ENCODE measurements around the gene CCDC74B. TPM values are rescaled to one million over a fixed set of nuclear protein-coding genes. Genes with fewer than 3 reads are reported as not detected.
"Not testable (repeated sequence)": the region's sequence is repeated elsewhere in the genome, so short reads cannot be mapped to it uniquely, and the experiment has no call there.

The CCDC74B gene
- total and polyA plus RNA-seq, 2 donors = 2.9 to 7.1 TPM

GRCh38 chr2:130154773-130155765 lies 10.2 kb upstream of the CCDC74B start:
- Histone ChIP-seq H3K36me3 (ENCODE audit: control insufficient read depth in 2 of 2, insufficient read depth in 2 of 2, low read length in 1 of 2) (peaks cover 27 to 58% of the 10 kb centered on the region in 2 donors), H3K27ac (ENCODE audit: low read depth in 1 of 2, low read length in 1 of 2) (no peak overlapping the region), H3K27me3 (ENCODE audit: control insufficient read depth in 2 of 2, insufficient read depth in 1 of 2, low read length in 1 of 2) (no peaks in the 10 kb centered on the region), H3K4me1 (ENCODE audit: control insufficient read depth in 2 of 2, insufficient read depth in 2 of 2, low read length in 2 of 2) (no peaks in the 10 kb centered on the region), H3K4me3 (ENCODE audit: low read length in 2 of 2) (no peak overlapping the region), H3K9me3 (ENCODE audit: control insufficient read depth in 2 of 2, insufficient read depth in 1 of 2, low read length in 1 of 2) (no peaks in the 10 kb centered on the region)
- DNase-seq (ENCODE audit: low read depth in 6 of 9, low spot score in 9 of 9) = no peak
- 98% methylated on average over 29 of the region's 29 CpGs for WGBS

GRCh38 chr2:130154423-130154770 lies 9.5 kb upstream of the CCDC74B start:
- not testable (repeated sequence) for H3K9me3 ChIP-seq (ENCODE audit: control insufficient read depth in 2 of 2, insufficient read depth in 1 of 2, low read length in 1 of 2); DNase-seq (ENCODE audit: low read depth in 6 of 9, low spot score in 9 of 9); H3K4me1 ChIP-seq (ENCODE audit: control insufficient read depth in 2 of 2, insufficient read depth in 2 of 2, low read length in 2 of 2); H3K27me3 ChIP-seq (ENCODE audit: control insufficient read depth in 2 of 2, insufficient read depth in 1 of 2, low read length in 1 of 2); H3K27ac ChIP-seq (ENCODE audit: low read depth in 1 of 2, low read length in 1 of 2); H3K4me3 ChIP-seq (ENCODE audit: low read length in 2 of 2)
- H3K36me3 ChIP-seq (ENCODE audit: control insufficient read depth in 2 of 2, insufficient read depth in 2 of 2, low read length in 1 of 2) = peaks cover 26 to 52% of the 10 kb centered on the region in 2 donors
- WGBS = 97% methylated on average over 8 of the region's 8 CpGs

- not testable (repeated sequence) for H3K9me3 ChIP-seq (ENCODE audit: control insufficient read depth in 2 of 2, insufficient read depth in 1 of 2, low read length in 1 of 2); H3K4me1 ChIP-seq (ENCODE audit: control insufficient read depth in 2 of 2, insufficient read depth in 2 of 2, low read length in 2 of 2); H3K27me3 ChIP-seq (ENCODE audit: control insufficient read depth in 2 of 2, insufficient read depth in 1 of 2, low read length in 1 of 2); H3K4me3 ChIP-seq (ENCODE audit: low read length in 2 of 2); DNase-seq (ENCODE audit: low read depth in 6 of 9, low spot score in 9 of 9); H3K27ac ChIP-seq (ENCODE audit: low read depth in 1 of 2, low read length in 1 of 2)
- peaks cover 26 to 48% of the 10 kb centered on the region in 2 donors for H3K36me3 ChIP-seq (ENCODE audit: control insufficient read depth in 2 of 2, insufficient read depth in 2 of 2, low read length in 1 of 2)
- whole genome bisulfite sequencing = 97% methylated on average over 23 of the region's 23 CpGs
Observed at GRCh38 chr2:130153721-130154422, 9.0 kb upstream of the CCDC74B start.

GRCh38 chr2:130152816-130153595 lies 8.1 kb upstream of the CCDC74B start:
- Histone ChIP-seq H3K27me3 (ENCODE audit: control insufficient read depth in 2 of 2, insufficient read depth in 1 of 2, low read length in 1 of 2) (no peaks in the 10 kb centered on the region), H3K4me3 (ENCODE audit: low read length in 2 of 2) (no peak overlapping the region), H3K36me3 (ENCODE audit: control insufficient read depth in 2 of 2, insufficient read depth in 2 of 2, low read length in 1 of 2) (peaks cover 24 to 42% of the 10 kb centered on the region in 2 donors), H3K4me1 (ENCODE audit: control insufficient read depth in 2 of 2, insufficient read depth in 2 of 2, low read length in 2 of 2) (no peaks in the 10 kb centered on the region), H3K9me3 (ENCODE audit: control insufficient read depth in 2 of 2, insufficient read depth in 1 of 2, low read length in 1 of 2) (no peaks in the 10 kb centered on the region), H3K27ac (ENCODE audit: low read depth in 1 of 2, low read length in 1 of 2) (no peak overlapping the region)
- 97% methylated on average over 25 of the region's 25 CpGs for WGBS
- DNase-seq (ENCODE audit: low read depth in 6 of 9, low spot score in 9 of 9) = no peak

GRCh38 chr2:130152136-130152815 lies 7.4 kb upstream of the CCDC74B start:
- peaks cover 24 to 42% of the 10 kb centered on the region in 2 donors for H3K36me3 ChIP-seq (ENCODE audit: control insufficient read depth in 2 of 2, insufficient read depth in 2 of 2, low read length in 1 of 2)
- H3K9me3 ChIP-seq (ENCODE audit: control insufficient read depth in 2 of 2, insufficient read depth in 1 of 2, low read length in 1 of 2); H3K27me3 ChIP-seq (ENCODE audit: control insufficient read depth in 2 of 2, insufficient read depth in 1 of 2, low read length in 1 of 2); H3K27ac ChIP-seq (ENCODE audit: low read depth in 1 of 2, low read length in 1 of 2); H3K4me1 ChIP-seq (ENCODE audit: control insufficient read depth in 2 of 2, insufficient read depth in 2 of 2, low read length in 2 of 2); H3K4me3 ChIP-seq (ENCODE audit: low read length in 2 of 2); DNase-seq (ENCODE audit: low read depth in 6 of 9, low spot score in 9 of 9): not testable (repeated sequence)
- 98% methylated on average over 27 of the region's 27 CpGs for WGBS

GRCh38 chr2:130151145-130151512 lies 6.2 kb upstream of the CCDC74B start:
- WGBS = 78% methylated on average over 5 of the region's 5 CpGs
- DNase-seq (ENCODE audit: low read depth in 6 of 9, low spot score in 9 of 9); H3K27me3 ChIP-seq (ENCODE audit: control insufficient read depth in 2 of 2, insufficient read depth in 1 of 2, low read length in 1 of 2); H3K4me3 ChIP-seq (ENCODE audit: low read length in 2 of 2); H3K27ac ChIP-seq (ENCODE audit: low read depth in 1 of 2, low read length in 1 of 2); H3K4me1 ChIP-seq (ENCODE audit: control insufficient read depth in 2 of 2, insufficient read depth in 2 of 2, low read length in 2 of 2); H3K9me3 ChIP-seq (ENCODE audit: control insufficient read depth in 2 of 2, insufficient read depth in 1 of 2, low read length in 1 of 2): not testable (repeated sequence)
- peaks cover 24 to 38% of the 10 kb centered on the region in 2 donors for H3K36me3 ChIP-seq (ENCODE audit: control insufficient read depth in 2 of 2, insufficient read depth in 2 of 2, low read length in 1 of 2)

- Histone ChIP-seq H3K27me3 (ENCODE audit: control insufficient read depth in 2 of 2, insufficient read depth in 1 of 2, low read length in 1 of 2) (peaks cover 0 to 4% of the 10 kb centered on the region in 2 donors), H3K36me3 (ENCODE audit: control insufficient read depth in 2 of 2, insufficient read depth in 2 of 2, low read length in 1 of 2) (peaks cover 24 to 34% of the 10 kb centered on the region in 2 donors), H3K4me3 (ENCODE audit: low read length in 2 of 2) (no peak overlapping the region), H3K27ac (ENCODE audit: low read depth in 1 of 2, low read length in 1 of 2) (no peak overlapping the region), H3K9me3 (ENCODE audit: control insufficient read depth in 2 of 2, insufficient read depth in 1 of 2, low read length in 1 of 2) (no peaks in the 10 kb centered on the region), H3K4me1 (ENCODE audit: control insufficient read depth in 2 of 2, insufficient read depth in 2 of 2, low read length in 2 of 2) (no peaks in the 10 kb centered on the region)
- WGBS = 97% methylated on average over 23 of the region's 23 CpGs
- no peak for DNase-seq (ENCODE audit: low read depth in 6 of 9, low spot score in 9 of 9)
Observed at GRCh38 chr2:130150181-130151144, 5.6 kb upstream of the CCDC74B start.

GRCh38 chr2:130148515-130148914 lies 3.6 kb upstream of the CCDC74B start:
- H3K27me3 ChIP-seq (ENCODE audit: control insufficient read depth in 2 of 2, insufficient read depth in 1 of 2, low read length in 1 of 2) = peaks cover under 1 to 18% of the 10 kb centered on the region in 2 donors
- DNase-seq (ENCODE audit: low read depth in 6 of 9, low spot score in 9 of 9); H3K4me3 ChIP-seq (ENCODE audit: low read length in 2 of 2); H3K4me1 ChIP-seq (ENCODE audit: control insufficient read depth in 2 of 2, insufficient read depth in 2 of 2, low read length in 2 of 2); H3K27ac ChIP-seq (ENCODE audit: low read depth in 1 of 2, low read length in 1 of 2); H3K9me3 ChIP-seq (ENCODE audit: control insufficient read depth in 2 of 2, insufficient read depth in 1 of 2, low read length in 1 of 2): not testable (repeated sequence)
- peaks cover 16% of the 10 kb centered on the region in 2 donors for H3K36me3 ChIP-seq (ENCODE audit: control insufficient read depth in 2 of 2, insufficient read depth in 2 of 2, low read length in 1 of 2)
- WGBS = 74% methylated on average over 6 of the region's 6 CpGs

Measured in thymus (tissue), 11 donors.